K562 (cell line): ENCODE results near the gene UBE2D3. TPM values are rescaled to one million over a fixed set of nuclear protein-coding genes. Genes with fewer than 3 reads are reported as not detected.

Experiments used
- AFF1 ChIP-seq, 2 experiments: fragments of 450-650 bp; IDR thresholded peaks; 2 replicates each; pipeline ENCODE4 v1.6.1; 2018; ENCODE audit warnings: mild to moderate bottlenecking in 2 of 2, low read depth in 1 of 2; ENCODE audit not compliant: partially characterized antibody in 2 of 2
- CTCF ChIP-seq, 3 experiments: IDR thresholded peaks in 2 of 3; conservative IDR thresholded peaks in 1 of 3; 2 replicates each; pipeline ENCODE4 v1.5.1; 2011 to 2012; ENCODE audit warnings: low read length in 3 of 3, mild to moderate bottlenecking in 3 of 3, control low read depth in 2 of 3, improper control_type of control experiment in 1 of 3, inconsistent platforms in 1 of 3, low read depth in 1 of 3, mixed read lengths in 1 of 3, moderate library complexity in 1 of 3; ENCODE audit not compliant: insufficient read depth in 2 of 3
- E2F8 ChIP-seq: fragments of 450-650 bp; IDR thresholded peaks from 2 replicates; pipeline ENCODE4 v1.7.1; 2018; ENCODE audit warnings: mild to moderate bottlenecking, low read depth; ENCODE audit not compliant: partially characterized antibody
- NBN ChIP-seq: fragments of 450-650 bp; IDR thresholded peaks from 2 replicates; pipeline ENCODE4 v1.6.1; 2016; ENCODE audit warnings: low read depth, mild to moderate bottlenecking
- NRF1 ChIP-seq, 2 experiments: fragments of 450-650 bp; IDR thresholded peaks in 1 of 2; conservative IDR thresholded peaks in 1 of 2; 2 replicates each; pipeline ENCODE4 v1.6.1; 2014; ENCODE audit warnings: mild to moderate bottlenecking in 2 of 2
- PYGO2 ChIP-seq: fragments of 450-650 bp; IDR thresholded peaks from 2 replicates; pipeline ENCODE4 v1.6.1; 2016; ENCODE audit warnings: mild to moderate bottlenecking, missing genetic modification characterization, moderate library complexity, missing compliant biosample characterization
- TSHZ1 ChIP-seq: fragments of 250-450 bp; sonication (Bioruptor Pico); IDR thresholded peaks from 2 replicates; pipeline ENCODE4 v1.4.0; 2020; ENCODE audit warnings: mild to moderate bottlenecking, moderate library complexity
- ZBED1 ChIP-seq: IDR thresholded peaks from 2 replicates; pipeline ENCODE4 v1.6.1; 2014
- ZBTB12 ChIP-seq: fragments of 250-450 bp; sonication (Bioruptor Pico); IDR thresholded peaks from 2 replicates; pipeline ENCODE4 v1.4.0; 2020
- polyA plus RNA-seq, 8 experiments: library from polyadenylated mRNA; depleted of rRNA in 4 of 8; stranded (reverse) in 5 of 8; unstranded in 3 of 8; fragments of >200 nt; fragmentation: Nextera tagmentation in 2 of 8; fragmentation: Illumina TruSeq in 1 of 8; extraction: Ambion mirVana in 2 of 8; extraction: Trizol in 1 of 8; gene quantifications; 2 replicates each; pipeline versions ENCODE4 v1.2.1 to v1.2.3, GENCODE V29; 2011 to 2014; ENCODE audit warnings: inconsistent platforms in 1 of 8, missing spikeins in 1 of 8
- total RNA-seq, 7 experiments: library from RNA; depleted of rRNA in 6 of 7; stranded (reverse); fragments of >200 nt in 6 of 7; fragmentation: Illumina TruSeq in 2 of 7; extraction: Trizol in 2 of 7; gene quantifications; 2 replicates each; pipeline versions ENCODE4 v1.2.1 to v1.2.3, GENCODE V29; 2011 to 2021; ENCODE audit warnings: low replicate concordance in 1 of 7

The UBE2D3 gene
- total and polyA plus RNA-seq, 9 of the 15 experiments (the other 6 are each of a cell fraction or from before 2014, with no cell fraction given): 191 to 618 (median 292) TPM

GRCh38 chr4:102827674-102828496, 534 bp upstream of the UBE2D3 start (continued):
- TF ChIP-seq TSHZ1 (CRISPR knock-in tag): no peak
- peak; percentile 88 to 90 for TF ChIP-seq NRF1 (conservative IDR thresholded peaks at IDR 0.05 in 1 of 2, IDR thresholded peaks at IDR 0.05 in 1 of 2)
- peak in 2 of 3 experiments; percentile 7 to 27; a peak in 2 of 6 replicates for TF ChIP-seq CTCF (IDR thresholded peaks at IDR 0.05 in 2 of 3, conservative IDR thresholded peaks at IDR 0.05 in 1 of 3; ENCODE audit: insufficient read depth in 2 of 3, low read depth in 1 of 3, low read length in 3 of 3)
- peak; percentile 65 for TF ChIP-seq E2F8
- TF ChIP-seq PYGO2: no peak
- no peak for TF ChIP-seq ZBED1
- peak; percentile 70 for TF ChIP-seq NBN
- peak in 1 of 2 experiments; percentile 79 for TF ChIP-seq AFF1 (IDR thresholded peaks at IDR 0.05; ENCODE audit: low read depth in 1 of 2, partially characterized antibody in 2 of 2)
- no peak for TF ChIP-seq ZBTB12 (CRISPR knock-in tag)
